ENCODE measurements around the gene SH2B3.

The SH2B3 gene

GRCh38 chr12:111417784-111418593 is 12.3 kb downstream of the SH2B3 start:
- TF ChIP-seq CTCF (IDR thresholded peaks at IDR 0.05; ENCODE audit: extremely low read depth, missing control alignments) = no peak
- no peak for DNase-seq (ENCODE audit: low spot score)

- DNase-seq (ENCODE audit: low spot score) = no peak
- no peak for TF ChIP-seq CTCF (IDR thresholded peaks at IDR 0.05; ENCODE audit: extremely low read depth, missing control alignments)
These were observed 12.8 kb downstream of the SH2B3 start for GRCh38 chr12:111418594-111418880.

GRCh38 chr12:111419784-111420183 is 14.1 kb downstream of the SH2B3 start:
- TF ChIP-seq CTCF (IDR thresholded peaks at IDR 0.05; ENCODE audit: extremely low read depth, missing control alignments) = no peak
- DNase-seq (ENCODE audit: low spot score) = no peak

- TF ChIP-seq CTCF (IDR thresholded peaks at IDR 0.05; ENCODE audit: extremely low read depth, missing control alignments) = no peak
- DNase-seq (ENCODE audit: low spot score) = no peak
These were observed 14.8 kb downstream of the SH2B3 start for GRCh38 chr12:111420494-111420893.

GRCh38 chr12:111424189-111424792 is 18.6 kb downstream of the SH2B3 start:
- TF ChIP-seq CTCF (IDR thresholded peaks at IDR 0.05; ENCODE audit: extremely low read depth, missing control alignments) = no peak
- no peak for DNase-seq (ENCODE audit: low spot score)

- no peak for DNase-seq (ENCODE audit: low spot score)
- TF ChIP-seq CTCF (IDR thresholded peaks at IDR 0.05; ENCODE audit: extremely low read depth, missing control alignments) = no peak
These were observed 19.1 kb downstream of the SH2B3 start for GRCh38 chr12:111424793-111425251.

GRCh38 chr12:111425655-111426054 is 19.9 kb downstream of the SH2B3 start:
- DNase-seq (ENCODE audit: low spot score) = no peak
- TF ChIP-seq CTCF (IDR thresholded peaks at IDR 0.05; ENCODE audit: extremely low read depth, missing control alignments) = no peak
